ENCODE results near the gene ADAMTS7. TPM values are rescaled to one million over a fixed set of nuclear protein-coding genes. Genes with fewer than 3 reads are reported as not detected.
A peak's percentile ranks its signal among the peaks of the same experiment; 100 is the strongest.
"Not testable (repeated sequence)": the region's sequence is repeated elsewhere in the genome, so short reads cannot be mapped to it uniquely, and the experiment has no call there.

ADAMTS7 gene
- total RNA-seq, 1 experiment from 2014 or later: 1.1 TPM

DNA sequence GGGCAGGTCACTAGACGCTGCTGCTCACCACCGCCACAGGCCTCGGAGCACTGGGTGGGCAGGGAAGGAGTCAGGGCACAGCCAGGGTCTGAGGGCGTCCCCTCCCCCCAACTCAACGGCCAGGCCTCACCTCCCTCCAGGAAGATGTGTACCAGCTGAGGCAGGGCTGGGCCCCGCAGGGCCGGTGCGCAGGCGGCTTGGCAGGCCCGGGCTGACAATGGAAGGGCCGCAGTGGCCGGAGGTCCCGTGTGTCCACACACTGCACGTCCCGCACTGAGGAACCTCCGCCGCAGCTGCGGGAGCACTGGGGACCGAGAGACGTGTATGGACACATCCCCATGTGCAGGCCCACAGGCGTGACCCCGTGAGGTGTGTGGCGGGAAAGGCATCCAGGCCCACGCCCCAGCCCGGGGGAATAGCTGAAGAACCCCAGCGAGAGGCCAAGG, 47.4 kb downstream of the ADAMTS7 start:
- intact Hi-C loops (cut with micrococcal nuclease; ENCODE audit: unreplicated experiment): no loop called here
- H3K27me3 ChIP-seq (replicated peaks; ENCODE audit: control insufficient read depth, insufficient read depth, low read length): no peaks in the 10 kb centered on the region
- H3K9me3 Mint-ChIP-seq (ENCODE audit: unreplicated experiment): no peaks in the 10 kb centered on the region
- no peak overlapping the region for H3K4me3 Mint-ChIP-seq (ENCODE audit: unreplicated experiment)
- H3K36me3 Mint-ChIP-seq (ENCODE audit: insufficient read depth, unreplicated experiment): no peaks in the 10 kb centered on the region
- ChIA-PET POLR2A (no interaction called here), CTCF (no interaction called here)
- H3K4me3 ChIP-seq (ENCODE audit: low read depth, low read length): no peak overlapping the region
- BruUV-seq (replicated peaks): no TSS peak
- H3K27me3 Mint-ChIP-seq (ENCODE audit: insufficient read depth, unreplicated experiment): no peaks in the 10 kb centered on the region
- no peaks in the 10 kb centered on the region for H3K4me1 ChIP-seq
- DNase-seq: peak in 1 of 2 experiments; percentile 21
- no peaks in the 10 kb centered on the region for H3K36me3 ChIP-seq (ENCODE audit: control insufficient read depth, insufficient read depth, low read length)
- no peak overlapping the region for H3K27ac Mint-ChIP-seq (ENCODE audit: unreplicated experiment)
- H3K9me3 ChIP-seq: no peaks in the 10 kb centered on the region
- H3K4me1 Mint-ChIP-seq (ENCODE audit: low read depth, unreplicated experiment): no peaks in the 10 kb centered on the region
- TF ChIP-seq, protein P1, sequence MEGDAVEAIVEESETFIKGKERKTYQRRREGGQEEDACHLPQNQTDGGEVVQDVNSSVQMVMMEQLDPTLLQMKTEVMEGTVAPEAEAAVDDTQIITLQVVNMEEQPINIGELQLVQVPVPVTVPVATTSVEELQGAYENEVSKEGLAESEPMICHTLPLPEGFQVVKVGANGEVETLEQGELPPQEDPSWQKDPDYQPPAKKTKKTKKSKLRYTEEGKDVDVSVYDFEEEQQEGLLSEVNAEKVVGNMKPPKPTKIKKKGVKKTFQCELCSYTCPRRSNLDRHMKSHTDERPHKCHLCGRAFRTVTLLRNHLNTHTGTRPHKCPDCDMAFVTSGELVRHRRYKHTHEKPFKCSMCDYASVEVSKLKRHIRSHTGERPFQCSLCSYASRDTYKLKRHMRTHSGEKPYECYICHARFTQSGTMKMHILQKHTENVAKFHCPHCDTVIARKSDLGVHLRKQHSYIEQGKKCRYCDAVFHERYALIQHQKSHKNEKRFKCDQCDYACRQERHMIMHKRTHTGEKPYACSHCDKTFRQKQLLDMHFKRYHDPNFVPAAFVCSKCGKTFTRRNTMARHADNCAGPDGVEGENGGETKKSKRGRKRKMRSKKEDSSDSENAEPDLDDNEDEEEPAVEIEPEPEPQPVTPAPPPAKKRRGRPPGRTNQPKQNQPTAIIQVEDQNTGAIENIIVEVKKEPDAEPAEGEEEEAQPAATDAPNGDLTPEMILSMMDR (IDR thresholded peaks at IDR 0.05; ENCODE audit: insufficient read depth in 1 of 2, low read depth in 1 of 2, low read length in 1 of 2, severe bottlenecking in 1 of 2, unreplicated experiment in 1 of 2): no peak

- intact Hi-C loops (cut with micrococcal nuclease; ENCODE audit: unreplicated experiment): no loop called here
- POLR2A ChIA-PET: no interaction called here
- H3K9me3 Mint-ChIP-seq (ENCODE audit: unreplicated experiment): no peaks in the 10 kb centered on the region
- H3K4me3 Mint-ChIP-seq (ENCODE audit: unreplicated experiment): no peak overlapping the region
- no peaks in the 10 kb centered on the region for H3K27me3 Mint-ChIP-seq (ENCODE audit: insufficient read depth, unreplicated experiment)
- CTCF ChIA-PET: no interaction called here
- Histone ChIP-seq H3K36me3 (ENCODE audit: control insufficient read depth, insufficient read depth, low read length) (no peaks in the 10 kb centered on the region), H3K27me3 (replicated peaks; ENCODE audit: control insufficient read depth, insufficient read depth, low read length) (no peaks in the 10 kb centered on the region), H3K4me1 (no peaks in the 10 kb centered on the region), H3K9me3 (no peaks in the 10 kb centered on the region), H3K4me3 (ENCODE audit: low read depth, low read length) (no peak overlapping the region)
- H3K36me3 Mint-ChIP-seq (ENCODE audit: insufficient read depth, unreplicated experiment): no peaks in the 10 kb centered on the region
- no peaks in the 10 kb centered on the region for H3K4me1 Mint-ChIP-seq (ENCODE audit: low read depth, unreplicated experiment)
- peak in 1 of 2 experiments; percentile 13 for DNase-seq
- no peak overlapping the region for H3K27ac Mint-ChIP-seq (ENCODE audit: unreplicated experiment)
- no TSS peak for BruUV-seq (replicated peaks)
- TF ChIP-seq, protein P1 (IDR thresholded peaks at IDR 0.05; ENCODE audit: insufficient read depth in 1 of 2, low read depth in 1 of 2, low read length in 1 of 2, severe bottlenecking in 1 of 2, unreplicated experiment in 1 of 2): no peak
These were observed 48.1 kb downstream of the ADAMTS7 start for GRCh38 chr15:78762985-78763795.

DNA sequence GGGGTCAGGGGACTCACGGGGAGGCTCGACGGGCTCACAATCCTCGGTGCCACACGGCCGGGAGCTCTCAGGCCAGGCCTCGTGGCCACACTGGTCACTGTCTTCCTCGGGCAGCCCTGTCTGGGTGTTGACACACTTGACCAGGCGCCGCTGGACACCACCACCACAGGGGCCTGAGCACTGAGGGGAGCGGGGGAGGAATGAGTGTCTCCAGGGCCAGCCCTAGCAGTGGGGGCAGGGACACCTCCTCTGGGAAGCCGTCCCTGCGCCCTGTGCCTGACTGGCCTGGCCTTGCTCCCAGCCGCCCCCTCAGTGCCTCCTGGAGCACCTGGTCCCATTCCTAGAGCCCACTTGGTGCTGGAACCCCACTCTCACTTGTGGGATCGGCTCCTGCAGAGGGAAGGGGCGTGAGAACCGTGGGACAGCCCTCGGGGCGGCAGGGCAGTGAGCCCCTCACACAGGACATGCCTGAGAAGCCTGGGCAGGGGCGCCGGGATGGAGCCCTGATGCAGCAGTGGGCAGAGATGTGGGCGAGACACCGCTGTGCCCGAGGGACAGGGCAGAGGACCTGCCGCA, 48.8 kb downstream of the ADAMTS7 start:
- DNase-seq; H3K4me3 Mint-ChIP-seq (ENCODE audit: unreplicated experiment): not testable (repeated sequence)

More for the DNA sequence above, 48.8 kb downstream of the ADAMTS7 start:
- H3K27me3 ChIP-seq (replicated peaks; ENCODE audit: control insufficient read depth, insufficient read depth, low read length); CTCF ChIA-PET; BruUV-seq (replicated peaks); H3K4me1 ChIP-seq; H3K27ac Mint-ChIP-seq (ENCODE audit: unreplicated experiment); H3K9me3 Mint-ChIP-seq (ENCODE audit: unreplicated experiment); H3K27me3 Mint-ChIP-seq (ENCODE audit: insufficient read depth, unreplicated experiment); intact Hi-C loops (cut with micrococcal nuclease; ENCODE audit: unreplicated experiment); H3K4me1 Mint-ChIP-seq (ENCODE audit: low read depth, unreplicated experiment); H3K36me3 ChIP-seq (ENCODE audit: control insufficient read depth, insufficient read depth, low read length); H3K36me3 Mint-ChIP-seq (ENCODE audit: insufficient read depth, unreplicated experiment); POLR2A ChIA-PET; H3K4me3 ChIP-seq (ENCODE audit: low read depth, low read length); H3K9me3 ChIP-seq: not testable (repeated sequence)

Measured in Caco-2 (cell line).